CD4-positive, alpha-beta T cell treated with Interleukin-6 at 100 ng/mL for 8 hours (primary cell): ENCODE results near the gene UNC119B.
"Not testable (repeated sequence)": the region's sequence is repeated elsewhere in the genome, so short reads cannot be mapped to it uniquely, and the experiment has no call there.

ENCODE experiments used
- DNase-seq: peaks from one replicate; pipeline ENCODE4 v3.0.0-alpha.2; 2020; ENCODE audit warnings: mixed read lengths, low spot score

The UNC119B gene

DNA sequence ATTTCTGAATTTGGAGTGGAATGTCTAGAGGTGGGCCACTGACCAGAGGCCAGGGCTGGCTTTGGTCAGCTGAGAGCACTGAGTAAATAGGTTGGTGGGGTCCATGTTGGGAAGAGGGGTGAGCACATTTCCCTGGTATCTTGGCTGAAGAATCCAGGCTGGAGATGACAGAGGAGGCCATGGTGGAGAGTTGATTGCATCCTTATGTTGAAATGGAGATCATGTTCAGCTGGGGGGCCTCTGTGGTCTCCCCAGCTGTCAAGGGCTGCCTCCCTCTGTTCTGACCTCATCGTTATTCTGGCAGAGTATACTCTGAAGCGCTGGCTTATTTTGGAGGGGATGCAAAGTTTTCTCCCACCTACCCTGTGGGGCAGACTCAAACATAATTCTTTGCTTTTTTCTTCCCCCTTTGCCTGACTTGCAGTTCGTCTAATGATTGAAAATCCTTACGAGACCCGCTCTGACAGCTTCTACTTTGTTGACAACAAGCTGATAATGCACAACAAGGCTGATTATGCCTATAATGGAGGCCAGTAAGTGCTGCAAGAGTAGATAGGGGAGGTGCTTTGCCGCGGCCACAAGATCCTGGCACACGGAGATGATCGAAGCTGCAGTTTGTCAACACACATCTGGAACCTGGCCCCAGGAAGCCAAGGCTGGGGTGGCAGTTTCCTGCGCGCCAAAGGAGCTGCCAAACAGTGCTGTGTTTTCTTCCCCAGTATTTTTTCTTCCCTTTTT lies 9.4 kb downstream of the UNC119B start:
- no peak for DNase-seq

DNA sequence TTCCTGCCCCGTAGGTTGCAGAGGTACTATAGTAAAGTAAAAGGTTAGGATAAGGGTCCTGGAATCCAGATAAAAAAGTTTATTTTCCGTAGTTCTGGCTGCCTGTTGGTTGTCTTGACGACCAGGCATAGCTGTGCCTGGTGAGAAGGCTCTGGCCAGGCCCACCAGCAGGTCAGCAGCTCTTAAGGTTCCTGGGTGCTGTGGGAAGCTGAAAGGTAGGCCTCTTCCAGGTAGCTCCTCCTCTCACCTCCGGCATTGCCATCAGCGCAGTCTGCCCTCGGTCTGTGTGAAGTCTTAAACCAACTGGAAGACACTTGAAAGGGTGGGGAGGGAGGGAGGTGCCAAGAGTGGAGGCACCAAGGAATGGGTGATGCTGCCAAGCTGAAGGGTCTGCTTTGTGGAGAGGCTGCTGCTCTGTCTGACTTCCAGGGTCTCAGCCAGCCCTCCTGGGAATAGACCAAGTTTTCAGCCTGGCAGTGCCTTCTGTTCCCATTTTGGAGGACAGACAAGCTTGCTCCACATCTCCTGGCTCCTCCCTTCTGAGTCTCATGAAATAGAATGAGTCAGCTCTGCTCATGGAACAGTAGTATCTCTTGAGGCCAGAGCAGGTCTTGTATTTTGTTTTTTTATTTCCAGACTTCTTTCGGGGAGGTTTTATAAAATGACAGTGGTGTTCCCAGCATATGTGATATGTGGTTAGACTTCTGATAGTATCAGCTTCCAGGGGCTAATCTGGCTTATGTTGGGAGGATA lies 10.2 kb downstream of the UNC119B start:
- DNase-seq, result no peak

DNA sequence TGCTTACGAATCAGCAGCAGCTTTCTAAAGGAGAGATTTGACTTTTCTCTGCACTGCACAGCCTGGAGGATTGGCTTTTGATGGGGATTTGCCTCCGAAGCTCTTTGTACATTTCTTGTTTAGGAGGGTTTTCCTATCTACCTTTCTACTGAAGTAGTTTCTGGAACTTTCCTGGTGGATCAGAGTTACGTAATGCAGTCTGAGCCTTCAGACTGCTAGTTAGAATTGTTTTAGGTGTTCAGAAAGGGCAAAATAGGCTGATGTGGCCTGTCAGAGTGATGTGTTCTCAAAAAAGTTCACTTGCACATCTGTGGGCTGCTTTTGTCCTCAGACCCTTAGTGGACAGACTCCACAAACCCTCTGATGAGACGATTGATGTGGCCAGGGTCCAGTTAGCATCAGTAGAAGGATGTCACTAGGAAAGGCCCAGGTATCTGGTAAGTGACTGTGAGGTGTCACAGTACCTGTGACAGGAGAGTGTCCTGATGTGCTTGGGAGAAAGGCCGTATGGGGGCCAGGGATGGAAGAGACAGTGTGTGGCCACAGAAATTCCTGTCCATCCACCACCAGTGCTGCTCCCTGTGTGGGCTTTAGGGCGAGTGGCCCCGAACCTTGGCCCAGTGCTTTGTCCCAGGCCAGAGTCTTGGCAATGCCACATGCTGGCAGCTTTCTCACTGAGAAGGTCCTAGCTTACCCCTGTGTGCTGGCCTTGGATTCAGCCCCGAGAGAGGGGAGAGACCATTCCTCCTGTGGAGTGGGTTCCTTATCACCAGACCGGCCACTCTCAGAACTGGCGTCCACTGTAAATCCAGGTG lies 10.9 kb downstream of the UNC119B start:
- no peak for DNase-seq

DNA sequence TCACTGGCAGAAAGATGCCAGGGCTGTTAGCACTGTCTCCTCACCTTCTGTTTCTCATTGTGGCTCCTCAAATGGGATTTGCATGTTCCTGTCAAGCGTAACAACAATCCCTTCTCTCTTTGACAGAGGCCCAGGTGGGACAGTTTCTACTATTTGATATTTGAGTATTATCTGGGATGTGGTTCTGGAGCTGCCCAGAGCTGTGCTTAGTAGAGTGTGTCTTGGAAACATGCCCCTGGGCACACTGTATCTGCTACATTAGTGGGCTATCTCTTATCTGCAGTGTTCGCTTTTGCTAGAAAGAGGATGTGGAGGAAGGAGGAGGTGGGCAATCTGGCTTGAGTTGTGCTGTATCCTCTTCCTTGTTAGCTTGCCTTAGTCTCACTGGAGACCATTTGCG lies 11.6 kb downstream of the UNC119B start:
- no peak for DNase-seq

DNA sequence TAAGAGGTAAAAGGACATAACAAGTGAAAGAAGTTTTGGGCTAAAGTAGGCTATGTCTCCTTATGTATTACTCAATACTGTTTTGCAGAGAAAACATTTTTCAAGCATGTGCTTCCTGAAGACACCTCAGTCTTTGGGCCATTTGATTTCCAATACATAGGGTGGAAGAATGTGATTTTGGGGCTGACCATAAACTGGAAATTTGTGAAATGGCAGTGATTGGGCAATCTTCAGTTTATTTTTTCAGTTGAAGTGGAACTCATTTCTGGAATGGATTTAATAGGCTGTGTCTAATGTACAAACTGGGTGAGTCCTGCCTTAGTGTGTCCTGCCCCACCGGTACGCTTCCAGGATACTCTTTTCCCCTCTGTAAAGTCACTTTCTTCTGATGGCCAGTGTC lies 12.5 kb downstream of the UNC119B start:
- no peak for DNase-seq

DNA sequence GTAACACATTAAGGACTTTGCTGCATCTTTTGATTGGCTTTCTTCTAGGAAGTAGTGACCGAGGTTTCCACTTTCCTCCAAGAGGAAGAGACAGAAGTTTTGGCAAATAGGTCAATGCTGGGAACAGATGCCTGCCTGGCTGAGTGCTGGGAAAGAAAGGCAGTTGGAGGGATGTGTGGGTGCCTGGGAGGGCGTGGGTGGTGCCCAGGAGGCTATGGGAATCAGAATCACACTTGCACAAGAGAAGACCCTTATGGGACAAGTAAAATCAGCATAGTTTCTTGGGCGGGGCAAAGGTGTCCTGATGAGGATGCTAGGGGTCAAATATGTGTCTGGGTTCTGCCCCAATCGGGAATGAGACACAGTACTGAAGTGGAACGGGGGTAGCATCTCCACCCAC lies 14.5 kb downstream of the UNC119B start:
- DNase-seq, result no peak

DNA sequence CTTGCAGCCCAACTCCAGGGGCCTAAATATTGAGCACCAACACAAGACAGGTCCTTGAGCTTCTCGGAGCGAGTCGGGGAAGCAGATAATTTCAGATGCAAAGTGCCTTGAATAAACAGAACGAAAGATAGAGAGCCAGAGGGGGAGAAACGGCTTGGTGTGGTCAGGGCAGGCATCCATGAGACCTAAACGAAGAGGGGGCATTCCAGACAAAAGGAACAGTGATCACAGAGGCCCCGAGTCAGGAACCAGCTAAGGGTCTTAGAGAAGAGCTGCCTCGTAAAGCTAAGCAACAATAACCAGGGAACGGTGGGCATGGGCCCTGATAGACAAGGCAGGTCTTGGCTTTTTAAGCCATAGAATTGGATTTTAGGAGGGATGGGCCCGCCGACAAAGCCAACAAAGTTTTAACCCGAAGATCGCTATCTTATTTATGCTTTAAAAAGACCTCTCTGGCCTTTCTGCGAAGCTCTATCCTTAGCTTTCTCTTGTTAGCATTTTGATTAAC lies 14.9 kb downstream of the UNC119B start:
- no peak for DNase-seq

DNA sequence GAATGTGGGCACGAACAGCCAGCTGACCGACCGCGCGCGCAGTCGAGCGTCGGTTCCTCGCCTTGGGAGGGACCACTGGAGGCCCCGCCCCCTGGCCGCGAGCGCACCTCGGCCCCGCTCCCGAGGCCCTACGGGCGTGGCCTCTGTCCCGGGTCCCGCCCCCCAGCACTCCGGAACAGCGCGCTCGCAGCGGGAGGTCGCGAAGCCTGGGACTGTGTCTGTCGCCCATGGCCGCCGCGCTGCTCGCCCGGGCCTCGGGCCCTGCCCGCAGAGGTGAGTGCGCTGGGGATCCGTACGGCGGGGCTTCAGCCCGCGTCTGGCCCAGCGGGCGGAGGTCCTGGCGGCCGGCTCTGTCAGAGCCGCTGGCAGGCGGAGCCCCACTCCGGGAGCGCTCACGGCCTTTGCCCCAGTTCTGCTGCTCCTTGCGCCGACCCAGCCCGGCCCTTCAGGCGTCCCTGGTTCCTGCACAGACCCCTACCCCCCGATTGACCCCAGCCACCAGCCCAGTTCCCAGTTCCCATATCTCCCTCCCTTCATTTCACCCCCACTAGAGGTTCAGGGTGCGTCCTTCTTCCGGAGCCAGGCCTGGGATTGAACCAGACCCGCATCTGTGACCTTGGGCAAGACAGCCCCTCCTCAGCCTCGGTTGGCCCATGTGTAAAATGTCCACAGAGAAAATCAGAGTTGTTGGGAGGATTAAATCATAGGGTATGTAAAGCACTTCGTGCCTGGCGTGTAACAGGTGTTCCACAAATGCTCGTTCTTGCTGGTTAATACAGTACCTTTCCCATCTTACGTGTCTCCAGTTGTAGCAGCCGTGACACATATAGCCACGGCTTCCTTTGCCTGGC lies 15.6 kb downstream of the UNC119B start, which contains the start of gene ACADS:
Gene ACADS, plus strand, starts transcription at position 168 of the 851 bp plus-strand sequence. Its CDS starts 60 bp downstream, at position 228.
- peak; percentile 85 for DNase-seq

DNA sequence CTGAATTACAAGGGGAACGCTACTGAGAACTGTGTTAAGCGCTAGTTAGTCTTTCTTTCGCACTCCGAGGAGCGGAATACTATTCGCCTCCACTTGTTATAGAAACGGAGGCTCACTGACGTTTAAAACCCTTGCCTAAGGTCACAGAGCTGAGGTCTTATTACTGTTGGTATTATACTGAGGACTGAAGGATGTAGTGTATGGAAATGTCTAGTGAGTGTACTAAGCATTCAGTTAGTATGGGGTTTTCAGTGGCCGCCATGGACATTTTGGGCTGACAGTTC lies 16.2 kb downstream of the UNC119B start:
- DNase-seq, result no peak

DNA sequence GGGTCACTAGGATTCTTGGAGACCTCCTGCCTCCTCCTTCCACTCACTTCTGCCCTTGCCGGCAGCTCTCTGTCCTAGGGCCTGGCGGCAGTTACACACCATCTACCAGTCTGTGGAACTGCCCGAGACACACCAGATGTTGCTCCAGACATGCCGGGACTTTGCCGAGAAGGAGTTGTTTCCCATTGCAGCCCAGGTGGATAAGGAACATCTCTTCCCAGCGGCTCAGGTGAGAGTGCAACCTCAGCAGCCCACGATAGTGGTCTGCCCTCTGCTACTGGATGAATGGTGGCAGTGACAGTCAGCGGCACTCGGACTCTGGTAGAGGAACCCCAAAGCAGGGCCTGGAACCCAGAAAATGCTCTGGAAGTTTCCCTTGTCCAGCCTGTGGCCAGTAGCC lies 16.7 kb downstream of the UNC119B start:
- no peak for DNase-seq

DNA sequence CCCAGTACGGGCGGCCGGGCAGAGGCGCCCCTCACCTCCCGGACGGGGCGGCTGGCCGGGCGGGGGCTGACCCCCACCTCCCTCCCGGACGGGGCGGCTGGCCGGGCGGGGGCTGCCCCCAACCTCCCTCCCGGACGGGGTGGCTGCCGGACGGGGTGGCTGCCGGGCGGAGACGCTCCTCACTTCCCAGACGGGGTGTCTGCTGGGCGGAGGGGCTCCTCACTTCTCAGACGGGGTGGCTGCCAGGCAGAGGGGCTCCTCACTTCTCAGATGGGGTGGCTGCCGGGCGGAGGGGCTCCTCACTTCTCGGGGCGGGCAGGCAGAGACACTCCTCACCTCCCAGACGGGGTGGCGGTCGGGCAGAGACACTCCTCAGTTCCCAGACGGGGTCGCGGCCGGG lies 21.9 kb downstream of the UNC119B start:
- not testable (repeated sequence) for DNase-seq

DNA sequence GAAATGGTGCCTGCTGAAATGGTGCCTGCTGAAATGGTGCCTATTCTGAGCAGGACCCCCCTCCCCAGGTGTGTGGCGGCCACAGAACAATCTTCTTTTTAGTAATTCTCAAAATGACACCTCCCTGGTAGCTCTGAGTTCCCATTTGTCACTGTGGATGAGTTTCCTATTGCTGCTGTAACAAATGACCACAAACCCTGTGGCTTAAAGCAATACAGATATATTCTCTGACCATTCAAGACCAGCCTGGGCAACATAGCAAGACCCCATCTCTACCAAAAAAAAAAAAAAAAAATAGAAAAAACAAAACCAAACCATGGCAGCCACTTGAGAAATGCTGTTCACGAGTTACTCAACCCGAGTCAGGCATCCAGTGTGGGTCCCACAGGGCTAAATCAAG lies 23.3 kb downstream of the UNC119B start:
- DNase-seq, result no peak

DNA sequence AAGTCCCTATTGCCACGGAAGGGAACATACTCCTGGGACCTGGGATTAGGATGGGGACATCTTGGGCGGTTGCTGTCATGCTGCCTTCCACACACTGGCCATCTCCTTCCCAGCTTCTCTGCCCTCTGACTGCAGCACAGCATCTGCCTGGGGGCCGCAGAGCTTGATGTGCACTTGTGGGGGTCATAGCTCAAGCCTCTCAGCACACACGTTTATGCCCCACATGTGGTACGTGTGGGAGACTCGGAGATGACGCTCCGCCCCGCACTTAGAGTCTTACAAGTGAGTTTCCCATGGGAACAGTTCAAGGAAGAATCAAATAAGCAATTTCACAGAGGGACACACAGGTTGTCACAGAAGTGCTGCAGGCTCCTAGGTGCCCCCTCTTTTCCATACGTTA lies 24.0 kb downstream of the UNC119B start:
- DNase-seq, result no peak

DNA sequence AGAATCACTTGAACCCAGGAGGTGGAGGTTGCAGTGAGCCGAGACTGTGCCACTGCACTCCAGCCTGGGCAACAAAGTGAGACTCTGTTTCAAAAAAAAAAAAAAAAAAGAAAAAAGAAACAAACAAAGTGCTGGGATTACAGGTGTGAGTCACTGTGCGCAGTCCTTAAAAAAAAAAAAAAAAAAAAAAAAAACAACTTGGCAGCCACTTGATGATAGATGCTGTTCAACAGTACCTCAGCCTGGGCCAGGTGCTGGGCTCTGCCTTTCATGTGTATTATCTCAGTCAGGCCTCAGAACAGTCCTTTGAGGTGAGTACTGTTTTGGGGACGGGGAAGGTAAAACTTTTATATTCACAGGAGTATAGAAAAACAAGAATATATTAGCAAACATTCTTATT lies 24.9 kb downstream of the UNC119B start:
- DNase-seq, result no peak

DNA sequence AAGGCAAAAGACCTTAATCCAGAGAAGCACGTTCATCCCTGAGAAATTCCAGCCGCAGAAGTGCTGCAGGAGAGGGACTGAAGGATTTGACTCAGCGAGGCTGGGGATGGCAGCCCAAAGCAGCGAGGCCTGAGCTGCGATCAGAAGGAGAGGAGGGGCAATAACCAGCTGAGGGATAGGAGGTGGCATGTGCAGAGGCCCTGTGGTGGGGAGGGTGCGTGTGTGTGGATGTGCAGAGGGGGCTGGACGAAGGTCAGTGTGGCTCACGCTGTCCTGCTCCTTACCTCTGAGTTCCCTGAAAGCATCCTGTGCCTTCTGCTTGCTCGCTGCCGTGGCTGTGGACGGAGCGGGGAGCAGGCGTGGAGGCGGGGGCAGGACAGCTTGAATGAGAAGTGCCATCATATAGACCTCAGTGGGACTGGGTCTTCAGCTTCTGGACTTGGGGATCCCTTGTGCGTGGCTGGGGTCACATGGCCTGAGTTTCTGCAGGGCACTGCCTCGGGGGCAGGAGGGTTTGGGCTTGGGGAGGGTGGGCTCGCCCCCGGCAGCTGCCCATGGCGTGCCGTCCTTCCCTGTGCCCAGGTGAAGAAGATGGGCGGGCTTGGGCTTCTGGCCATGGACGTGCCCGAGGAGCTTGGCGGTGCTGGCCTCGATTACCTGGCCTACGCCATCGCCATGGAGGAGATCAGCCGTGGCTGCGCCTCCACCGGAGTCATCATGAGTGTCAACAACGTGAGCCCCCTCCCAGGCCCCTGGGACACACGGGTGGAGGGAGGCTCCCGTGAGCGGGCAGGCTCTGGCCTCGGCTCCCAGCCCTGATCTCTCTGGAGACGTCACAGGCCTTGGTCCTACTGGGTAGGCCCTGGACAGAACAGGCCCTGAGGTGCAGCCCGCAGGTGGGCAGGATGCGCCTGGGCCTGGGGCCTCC lies 26.4 kb downstream of the UNC119B start:
- DNase-seq, result no peak

DNA sequence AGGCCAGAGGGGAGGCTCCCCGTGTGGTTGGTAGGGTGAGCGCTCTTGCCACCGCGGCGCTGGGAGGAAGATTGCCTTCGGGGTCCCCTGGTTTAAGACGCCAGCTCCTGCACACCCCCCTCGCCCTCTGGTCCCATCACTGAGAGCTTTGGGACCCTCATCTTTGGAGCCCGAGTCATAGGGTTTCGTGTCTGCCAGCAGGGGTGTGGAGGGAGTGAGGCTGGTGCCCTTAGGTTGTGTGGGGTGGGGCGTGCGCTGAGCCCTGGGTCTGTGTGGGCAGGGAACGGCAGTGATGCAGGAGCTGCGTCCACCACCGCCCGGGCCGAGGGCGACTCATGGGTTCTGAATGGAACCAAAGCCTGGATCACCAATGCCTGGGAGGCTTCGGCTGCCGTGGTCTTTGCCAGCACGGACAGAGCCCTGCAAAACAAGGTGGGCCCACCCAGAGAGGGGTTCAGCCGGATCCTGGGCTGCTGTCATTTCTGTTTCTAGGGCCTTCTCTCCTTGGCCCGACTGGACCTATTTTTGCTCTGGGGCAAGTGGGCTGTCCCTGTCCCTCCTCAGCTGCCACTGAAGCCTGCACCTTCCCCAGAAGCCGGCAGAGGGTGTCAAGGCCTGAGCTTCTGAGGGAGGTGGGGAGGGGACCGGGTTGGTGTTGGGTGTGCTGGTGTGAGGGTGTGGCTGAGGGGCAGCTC lies 27.4 kb downstream of the UNC119B start:
- DNase-seq, result no peak

DNA sequence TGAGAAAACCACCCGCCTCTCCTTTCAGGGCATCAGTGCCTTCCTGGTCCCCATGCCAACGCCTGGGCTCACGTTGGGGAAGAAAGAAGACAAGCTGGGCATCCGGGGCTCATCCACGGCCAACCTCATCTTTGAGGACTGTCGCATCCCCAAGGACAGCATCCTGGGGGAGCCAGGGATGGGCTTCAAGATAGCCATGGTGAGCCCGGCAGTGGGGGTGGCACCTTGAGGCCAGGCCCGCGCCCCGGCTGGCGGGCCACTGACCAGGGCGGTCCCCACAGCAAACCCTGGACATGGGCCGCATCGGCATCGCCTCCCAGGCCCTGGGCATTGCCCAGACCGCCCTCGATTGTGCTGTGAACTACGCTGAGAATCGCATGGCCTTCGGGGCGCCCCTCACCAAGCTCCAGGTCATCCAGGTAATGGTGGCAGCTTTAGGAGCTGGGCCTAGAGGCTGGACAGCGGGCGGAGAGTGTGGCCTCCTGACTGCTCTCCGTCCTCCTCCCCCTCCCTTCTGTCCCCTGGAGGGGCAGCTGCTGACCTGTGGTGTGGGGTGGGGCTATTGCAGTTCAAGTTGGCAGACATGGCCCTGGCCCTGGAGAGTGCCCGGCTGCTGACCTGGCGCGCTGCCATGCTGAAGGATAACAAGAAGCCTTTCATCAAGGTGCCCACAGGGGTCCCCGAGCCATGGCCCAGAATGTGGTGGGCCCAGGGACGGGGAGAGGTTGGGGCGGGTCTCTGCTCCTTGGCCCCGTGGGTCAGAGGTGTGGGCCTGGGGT lies 28.2 kb downstream of the UNC119B start:
- no peak for DNase-seq

DNA sequence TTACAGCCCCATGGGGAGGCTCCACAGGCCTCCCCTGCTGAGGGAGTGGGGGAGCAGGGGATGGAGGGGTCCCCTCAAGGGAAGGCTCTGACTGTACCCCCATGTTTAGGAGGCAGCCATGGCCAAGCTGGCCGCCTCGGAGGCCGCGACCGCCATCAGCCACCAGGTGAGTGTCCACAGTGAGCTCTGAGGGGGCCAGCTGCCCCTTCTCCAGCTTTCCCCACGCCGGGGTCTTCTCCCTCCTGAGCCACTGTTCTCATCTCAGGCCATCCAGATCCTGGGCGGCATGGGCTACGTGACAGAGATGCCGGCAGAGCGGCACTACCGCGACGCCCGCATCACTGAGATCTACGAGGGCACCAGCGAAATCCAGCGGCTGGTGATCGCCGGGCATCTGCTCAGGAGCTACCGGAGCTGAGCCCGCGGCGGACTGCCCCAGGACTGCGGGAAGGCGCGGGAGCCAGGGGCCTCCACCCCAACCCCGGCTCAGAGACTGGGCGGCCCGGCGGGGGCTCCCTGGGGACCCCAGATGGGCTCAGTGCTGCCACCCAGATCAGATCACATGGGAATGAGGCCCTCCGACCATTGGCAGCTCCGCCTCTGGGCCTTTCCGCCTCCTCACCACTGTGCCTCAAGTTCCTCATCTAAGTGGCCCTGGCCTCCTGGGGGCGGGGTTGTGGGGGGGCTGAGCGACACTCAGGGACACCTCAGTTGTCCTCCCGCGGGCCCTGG lies 28.9 kb downstream of the UNC119B start:
- no peak for DNase-seq
